Measurements from ENCODE around the gene ZDHHC13. TPM values are rescaled to one million over a fixed set of nuclear protein-coding genes. Genes with fewer than 3 reads are reported as not detected.

ZDHHC13 gene
- total and polyA plus RNA-seq, 9 donors: 5.7 to 15.4 (median 9.0) TPM

- Histone ChIP-seq H3K4me3 (no peak overlapping the region), H3K9me3 (no peaks in the 10 kb centered on the region), H3K36me3 (no peaks in the 10 kb centered on the region), H3K27me3 (no peaks in the 10 kb centered on the region), H3K4me1 (ENCODE audit: insufficient read depth) (no peaks in the 10 kb centered on the region), H3K27ac (no peak overlapping the region)
- 95 to 97% (median 95%) methylated on average over 2 of the region's 2 CpGs for WGBS, 3 donors
- TF ChIP-seq CTCF (IDR thresholded peaks at IDR 0.05): no peak
- no peak for TF ChIP-seq EP300 (IDR thresholded peaks at IDR 0.05)
- no peak for TF ChIP-seq POLR2A (IDR thresholded peaks at IDR 0.05)
- no peak for DNase-seq
- intact Hi-C loops (cut with DNase I): no loop called here
Measured at GRCh38 chr11:19168090-19168489, 51.1 kb downstream of the ZDHHC13 start.

GRCh38 chr11:19173004-19173689 is 56.2 kb downstream of the ZDHHC13 start:
- H3K4me1 ChIP-seq (ENCODE audit: insufficient read depth): no peaks in the 10 kb centered on the region
- WGBS, 3 donors: 88 to 94% (median 93%) methylated on average over 9 of the region's 9 CpGs
- intact Hi-C loops (cut with DNase I): no loop called here
- no peaks in the 10 kb centered on the region for H3K27me3 ChIP-seq
- no peak overlapping the region for H3K4me3 ChIP-seq
- no peaks in the 10 kb centered on the region for H3K9me3 ChIP-seq
- TF ChIP-seq EP300 (IDR thresholded peaks at IDR 0.05): no peak
- TF ChIP-seq CTCF (IDR thresholded peaks at IDR 0.05): no peak
- TF ChIP-seq POLR2A (IDR thresholded peaks at IDR 0.05): no peak
- H3K36me3 ChIP-seq: no peaks in the 10 kb centered on the region
- no peak for DNase-seq
- H3K27ac ChIP-seq: no peak overlapping the region

GRCh38 chr11:19173964-19174638 is 57.1 kb downstream of the ZDHHC13 start:
- 94 to 97% (median 95%) methylated on average over 7 of the region's 7 CpGs for WGBS, 3 donors
- Histone ChIP-seq H3K27me3 (no peaks in the 10 kb centered on the region), H3K4me3 (no peak overlapping the region), H3K27ac (no peak overlapping the region), H3K36me3 (no peaks in the 10 kb centered on the region), H3K9me3 (no peaks in the 10 kb centered on the region), H3K4me1 (ENCODE audit: insufficient read depth) (no peaks in the 10 kb centered on the region)
- no peak for DNase-seq
- no peak for TF ChIP-seq POLR2A (IDR thresholded peaks at IDR 0.05)
- no peak for TF ChIP-seq EP300 (IDR thresholded peaks at IDR 0.05)
- no peak for TF ChIP-seq CTCF (IDR thresholded peaks at IDR 0.05)
- intact Hi-C loops (cut with DNase I): no loop called here

DNA sequence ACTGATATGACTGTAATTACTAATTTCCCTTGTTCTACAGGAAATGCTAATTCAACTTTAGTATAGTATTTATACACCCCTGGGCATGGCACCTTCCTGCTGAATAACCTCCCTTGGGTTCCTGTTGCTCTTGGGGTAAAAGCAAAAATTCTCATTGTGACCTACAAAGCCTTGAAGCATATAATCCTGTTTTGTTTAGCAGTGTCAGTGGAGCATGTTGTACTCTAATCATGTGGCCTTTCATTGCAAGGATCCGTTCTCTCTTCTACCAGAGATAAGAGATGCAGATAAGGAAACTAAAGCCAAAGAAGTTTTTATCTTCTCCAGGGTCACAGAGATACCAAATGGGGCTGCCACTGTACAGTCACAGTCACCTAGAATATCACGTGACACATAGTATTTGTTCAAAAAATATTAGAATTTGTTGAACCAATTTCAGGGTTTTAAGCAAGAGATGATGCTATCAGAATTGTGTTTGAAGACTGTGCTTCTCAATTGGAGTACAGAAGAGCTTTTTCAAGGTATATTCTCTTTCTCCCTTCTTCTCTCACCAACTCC is 59.7 kb downstream of the ZDHHC13 start:
- no peaks in the 10 kb centered on the region for H3K9me3 ChIP-seq
- H3K4me1 ChIP-seq (ENCODE audit: insufficient read depth): no peaks in the 10 kb centered on the region
- intact Hi-C loops (cut with DNase I): no loop called here
- no peak overlapping the region for H3K27ac ChIP-seq
- no peak overlapping the region for H3K4me3 ChIP-seq
- DNase-seq: no peak
- WGBS, 3 donors: 69 to 81% (median 74%) methylated on average over 2 of the region's 2 CpGs
- H3K27me3 ChIP-seq: no peaks in the 10 kb centered on the region
- no peaks in the 10 kb centered on the region for H3K36me3 ChIP-seq
- no peak for TF ChIP-seq EP300 (IDR thresholded peaks at IDR 0.05)
- no peak for TF ChIP-seq CTCF (IDR thresholded peaks at IDR 0.05)
- no peak for TF ChIP-seq POLR2A (IDR thresholded peaks at IDR 0.05)
